Spleen (tissue), 11 donors: ENCODE data around the gene CAMK2G. TPM values are rescaled to one million over a fixed set of nuclear protein-coding genes. Genes with fewer than 3 reads are reported as not detected.

ENCODE experiments used
- DNase-seq: peaks from one replicate; pipeline ENCODE4 v3.0.0-alpha.2; 2020
- H3K27ac ChIP-seq, 8 donors: fragments of 200-600 bp; sonication (generic) in 7 of 8; 1 replicate in 4 of 8; 2 replicates in 4 of 8; pipeline versions ENCODE4 v1.5.0 to v1.8.0; 2016 to 2021; ENCODE audit warnings: inconsistent platforms in 4 of 8, mild to moderate bottlenecking in 4 of 8, moderate library complexity in 1 of 8
- H3K27me3 ChIP-seq, 7 donors: fragments of 200-600 bp; sonication (generic) in 6 of 7; replicated peaks in 1 of 7; 1 replicate in 4 of 7; 2 replicates in 3 of 7; pipeline versions ENCODE4 v1.5.0 to v1.8.0; 2016 to 2021; ENCODE audit warnings: inconsistent platforms in 3 of 7, mild to moderate bottlenecking in 1 of 7
- H3K36me3 ChIP-seq, 6 donors: fragments of 200-600 bp; sonication (generic) in 5 of 6; 1 replicate in 4 of 6; 2 replicates in 2 of 6; pipeline versions ENCODE4 v1.5.0 to v1.8.0; 2016 to 2021; ENCODE audit warnings: inconsistent platforms in 2 of 6
- H3K4me1 ChIP-seq, 6 donors: fragments of 200-600 bp; sonication (generic) in 5 of 6; 1 replicate in 3 of 6; 2 replicates in 3 of 6; pipeline versions ENCODE4 v1.5.0 to v1.8.0; 2016 to 2021; ENCODE audit warnings: inconsistent platforms in 3 of 6
- H3K4me3 ChIP-seq, 8 donors: fragments of 200-600 bp; sonication (generic) in 7 of 8; 1 replicate in 4 of 8; 2 replicates in 4 of 8; pipeline versions ENCODE4 v1.5.0 to v1.8.0; 2016 to 2021; ENCODE audit warnings: inconsistent platforms in 4 of 8, mild to moderate bottlenecking in 4 of 8, moderate library complexity in 2 of 8
- H3K9me3 ChIP-seq, 8 donors: fragments of 200-600 bp; sonication (generic) in 7 of 8; 1 replicate in 4 of 8; 2 replicates in 4 of 8; pipeline versions ENCODE4 v1.5.0 to v1.8.0; 2016 to 2021; ENCODE audit warnings: inconsistent platforms in 4 of 8
- POLR2A ChIP-seq, 3 donors: fragments of 450-650 bp; IDR thresholded peaks; one replicate each; pipeline ENCODE4 v1.5.1; 2017; ENCODE audit warnings: antibody characterized with exemption in 3 of 3, mild to moderate bottlenecking in 1 of 3
- POLR2AphosphoS5 ChIP-seq, 3 donors: sonication (generic); formaldehyde crosslinking; IDR thresholded peaks; one replicate each; pipeline ENCODE4 v1.5.1; 2017; ENCODE audit warnings: antibody characterized with exemption in 3 of 3
- WGBS, 5 donors: extraction: QIAGEN DNeasy Blood & Tissue Kit in 3 of 5; methylation state at CpG; one replicate each; pipeline versions ENCODE4 v1.1.5 to v1.1.7; 2013 to 2018; 5-methylcytosine and 5-hydroxymethylcytosine counted together
- intact Hi-C: fragments of 100-400 bp; cut with DNase I; formaldehyde crosslinking; loops from one replicate; pipeline ENCODE4 v1.15.0; 2023; ENCODE audit warnings: low total_unique reads
- polyA plus RNA-seq, 3 donors: library from polyadenylated mRNA; stranded (reverse); fragments of 200-250 nt; gene quantifications; one replicate each; pipeline ENCODE4 v1.2.1, GENCODE V29; 2013
- total RNA-seq, 7 donors: library from RNA; depleted of rRNA in 3 of 7; stranded (reverse); fragments of >200 nt in 3 of 7; fragmentation: NEBNext Ultra II Directional in 4 of 7; extraction: Animal tissue kit (Norgen Biotek cat#: 25700) in 4 of 7; gene quantifications; one replicate each; pipeline versions ENCODE4 v1.1.0 to v1.2.1, GENCODE V29; 2016 to 2021
- TF ChIP-seq, protein P1 (sequence below), 11 experiments: fragments of 200-600 bp in 7 of 11; fragments of 450-650 bp in 4 of 11; sonication (generic) in 4 of 11; IDR thresholded peaks in 8 of 11; conservative IDR thresholded peaks in 3 of 11; 1 replicate in 7 of 11; 2 replicates in 4 of 11; pipeline versions ENCODE4 v1.4.0 to v1.8.0; 2016 to 2021; ENCODE audit warnings: antibody characterized with exemption in 11 of 11, inconsistent platforms in 4 of 11, mild to moderate bottlenecking in 1 of 11
- donor health status: healthy with polysubstance abuse.
- donor health status: DM: no; HTN: no; CAD: no; lungs with moderate emphysema.
- donor health status: DM: no; HTN: no; CAD: no.
- donor health status: Bipolar disorder and iron deficiency.
- donor health status: healthy.
- donor health status: DM: no; HTN: no; CAD: no.
- donor health status: DM: yes; HTN: yes; CAD: no.

The CAMK2G gene
- total and polyA plus RNA-seq, 10 donors: 10.4 to 55.2 (median 43.9) TPM

- no peaks in the 10 kb centered on the region for H3K9me3 ChIP-seq
- H3K4me3 ChIP-seq: no peak overlapping the region
- no peak for DNase-seq
- H3K27me3 ChIP-seq: no peaks in the 10 kb centered on the region
- peaks cover 0 to 12% (median 0%) of the 10 kb centered on the region in 6 donors for H3K4me1 ChIP-seq
- no peak overlapping the region for H3K27ac ChIP-seq
- 94 to 98% (median 96%) methylated on average over 7 to 9 of the region's 9 CpGs for WGBS, 5 donors
- TF ChIP-seq POLR2AphosphoS5 (IDR thresholded peaks at IDR 0.05) (peak in 1 of 3 donors; percentile 34), POLR2A (IDR thresholded peaks at IDR 0.05) (no peak)
- H3K36me3 ChIP-seq: peaks cover 0 to 100% (median 78%) of the 10 kb centered on the region in 6 donors
- intact Hi-C loops: no loop called here
Observed at GRCh38 chr10:73841061-73841421, 33.3 kb downstream of the CAMK2G start.

GRCh38 chr10:73840403-73841060, 33.8 kb downstream of the CAMK2G start:
- DNase-seq: no peak
- intact Hi-C loops: no loop called here
- H3K27ac ChIP-seq: no peak overlapping the region
- no peaks in the 10 kb centered on the region for H3K27me3 ChIP-seq
- 87 to 94% (median 89%) methylated on average over 13 of the region's 13 CpGs for WGBS, 5 donors
- H3K4me3 ChIP-seq: no peak overlapping the region
- H3K36me3 ChIP-seq: peaks cover 0 to 100% (median 80%) of the 10 kb centered on the region in 6 donors
- H3K4me1 ChIP-seq: peaks cover 0 to 12% (median 0%) of the 10 kb centered on the region in 6 donors
- H3K9me3 ChIP-seq: no peaks in the 10 kb centered on the region
- TF ChIP-seq, protein P1, sequence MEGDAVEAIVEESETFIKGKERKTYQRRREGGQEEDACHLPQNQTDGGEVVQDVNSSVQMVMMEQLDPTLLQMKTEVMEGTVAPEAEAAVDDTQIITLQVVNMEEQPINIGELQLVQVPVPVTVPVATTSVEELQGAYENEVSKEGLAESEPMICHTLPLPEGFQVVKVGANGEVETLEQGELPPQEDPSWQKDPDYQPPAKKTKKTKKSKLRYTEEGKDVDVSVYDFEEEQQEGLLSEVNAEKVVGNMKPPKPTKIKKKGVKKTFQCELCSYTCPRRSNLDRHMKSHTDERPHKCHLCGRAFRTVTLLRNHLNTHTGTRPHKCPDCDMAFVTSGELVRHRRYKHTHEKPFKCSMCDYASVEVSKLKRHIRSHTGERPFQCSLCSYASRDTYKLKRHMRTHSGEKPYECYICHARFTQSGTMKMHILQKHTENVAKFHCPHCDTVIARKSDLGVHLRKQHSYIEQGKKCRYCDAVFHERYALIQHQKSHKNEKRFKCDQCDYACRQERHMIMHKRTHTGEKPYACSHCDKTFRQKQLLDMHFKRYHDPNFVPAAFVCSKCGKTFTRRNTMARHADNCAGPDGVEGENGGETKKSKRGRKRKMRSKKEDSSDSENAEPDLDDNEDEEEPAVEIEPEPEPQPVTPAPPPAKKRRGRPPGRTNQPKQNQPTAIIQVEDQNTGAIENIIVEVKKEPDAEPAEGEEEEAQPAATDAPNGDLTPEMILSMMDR (IDR thresholded peaks at IDR 0.05 in 8 of 11, conservative IDR thresholded peaks at IDR 0.05 in 3 of 11): no peak
- TF ChIP-seq POLR2A (IDR thresholded peaks at IDR 0.05) (no peak), POLR2AphosphoS5 (IDR thresholded peaks at IDR 0.05) (no peak)

- Histone ChIP-seq H3K4me3 (no peak overlapping the region), H3K36me3 (peaks cover 0 to 100% (median 80%) of the 10 kb centered on the region in 6 donors), H3K4me1 (peaks cover 0 to 12% (median 0%) of the 10 kb centered on the region in 6 donors), H3K27ac (no peak overlapping the region), H3K27me3 (no peaks in the 10 kb centered on the region), H3K9me3 (no peaks in the 10 kb centered on the region)
- WGBS, 5 donors: 92 to 99% (median 95%) methylated on average over 2 to 4 of the region's 4 CpGs
- no peak for DNase-seq
- no peak for TF ChIP-seq POLR2A (IDR thresholded peaks at IDR 0.05)
- TF ChIP-seq POLR2AphosphoS5 (IDR thresholded peaks at IDR 0.05): no peak
- TF ChIP-seq, protein P1 (IDR thresholded peaks at IDR 0.05 in 8 of 11, conservative IDR thresholded peaks at IDR 0.05 in 3 of 11): no peak
- intact Hi-C loops: no loop called here
Observed at GRCh38 chr10:73840056-73840402, 34.3 kb downstream of the CAMK2G start.

DNA sequence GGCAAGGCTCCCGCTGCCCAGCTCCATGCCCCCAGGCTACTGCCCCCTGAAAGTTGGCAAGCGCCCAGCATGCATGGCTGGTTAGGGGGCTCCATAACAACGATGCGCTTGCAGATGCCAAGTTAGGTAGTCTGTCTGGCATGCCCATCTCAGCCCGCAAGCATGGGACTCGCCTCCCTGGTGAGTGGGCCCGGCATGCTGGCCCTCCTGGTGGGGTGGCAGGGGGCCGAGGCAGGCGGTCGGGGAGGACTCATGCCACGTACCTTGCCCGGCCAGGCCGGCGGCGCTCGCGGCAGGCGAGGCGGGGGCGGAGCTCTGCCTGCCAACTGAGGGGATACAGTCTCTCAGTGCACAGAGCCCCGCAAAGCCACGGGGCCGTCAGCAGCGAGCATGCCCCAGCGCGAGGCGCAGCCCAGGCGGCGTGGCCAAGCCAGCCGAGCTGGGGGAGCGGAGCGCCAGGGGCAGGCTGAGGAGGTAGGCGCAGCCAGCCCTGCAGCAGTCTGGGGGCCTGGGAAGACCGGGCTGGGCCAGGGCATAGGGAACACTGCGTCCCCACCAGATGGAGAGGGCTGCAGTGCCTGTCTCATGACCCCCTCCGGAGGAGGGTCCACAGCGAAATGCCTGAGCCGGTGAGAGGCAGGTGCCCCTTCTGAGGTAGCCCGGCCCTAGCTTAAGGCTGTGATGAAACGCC, 34.9 kb downstream of the CAMK2G start:
- Histone ChIP-seq H3K4me1 (peaks cover 0 to 12% (median 0%) of the 10 kb centered on the region in 6 donors), H3K27me3 (no peaks in the 10 kb centered on the region), H3K27ac (no peak overlapping the region), H3K36me3 (peaks cover 0 to 100% (median 79%) of the 10 kb centered on the region in 6 donors), H3K9me3 (no peaks in the 10 kb centered on the region), H3K4me3 (no peak overlapping the region)
- WGBS, 5 donors: 92 to 98% (median 96%) methylated on average over 15 to 40 of the region's 40 CpGs
- intact Hi-C loops: loop anchor here (10.0 kb wide), 1 partner anchor 95 kb away; no protein-coding TSS in a partner anchor
- DNase-seq: no peak
- TF ChIP-seq POLR2AphosphoS5 (IDR thresholded peaks at IDR 0.05) (peak in 1 of 3 donors; percentile 5), POLR2A (IDR thresholded peaks at IDR 0.05) (no peak)

- no peak overlapping the region for H3K27ac ChIP-seq
- intact Hi-C loops: loop anchor here (10.0 kb wide), 1 partner anchor 96 kb away; no protein-coding TSS in a partner anchor
- WGBS, 5 donors: 96 to 100% (median 100%) methylated on average over 6 to 8 of the region's 8 CpGs
- TF ChIP-seq POLR2AphosphoS5 (IDR thresholded peaks at IDR 0.05): no peak
- H3K9me3 ChIP-seq: no peaks in the 10 kb centered on the region
- DNase-seq: no peak
- H3K36me3 ChIP-seq: peaks cover 0 to 99% (median 77%) of the 10 kb centered on the region in 6 donors
- H3K4me3 ChIP-seq: no peak overlapping the region
- no peaks in the 10 kb centered on the region for H3K27me3 ChIP-seq
- peaks cover 0 to 9% (median 0%) of the 10 kb centered on the region in 6 donors for H3K4me1 ChIP-seq
Observed at GRCh38 chr10:73838827-73839226, 35.5 kb downstream of the CAMK2G start.
